ENCODE data around the gene SLC16A10. TPM values are rescaled to one million over a fixed set of nuclear protein-coding genes. Genes with fewer than 3 reads are reported as not detected.
"Not testable (repeated sequence)": the region's sequence is repeated elsewhere in the genome, so short reads cannot be mapped to it uniquely, and the experiment has no call there.

The SLC16A10 gene
- under 0.01 TPM in 1 of 2 replicates, not detected in the other for total RNA-seq

- DNase-seq (ENCODE audit: low read depth in 2 of 2) = peak in 1 of 2 donors; percentile 46
Measured at GRCh38 chr6:111087106-111087835, at the start of gene SLC16A10. TSS of gene SLC16A10 (plus strand) at chr6:111087503. CDS start at chr6:111087753, 250 bp downstream.

- DNase-seq (ENCODE audit: low read depth in 2 of 2) = no peak
Measured at GRCh38 chr6:111038534-111039252, 48.6 kb upstream of the SLC16A10 start.

- DNase-seq (ENCODE audit: low read depth in 2 of 2) = no peak
Measured at GRCh38 chr6:111041917-111042316, 45.4 kb upstream of the SLC16A10 start.

GRCh38 chr6:111047244-111047643, 40.1 kb upstream of the SLC16A10 start:
- DNase-seq (ENCODE audit: low read depth in 2 of 2) = no peak

GRCh38 chr6:111050261-111051023, 36.9 kb upstream of the SLC16A10 start:
- DNase-seq (ENCODE audit: low read depth in 2 of 2) = no peak

- no peak for DNase-seq (ENCODE audit: low read depth in 2 of 2)
Measured at GRCh38 chr6:111052171-111052570, 35.1 kb upstream of the SLC16A10 start.

- peak; percentile 33 to 52 for DNase-seq (ENCODE audit: low read depth in 2 of 2)
Measured at GRCh38 chr6:111057074-111057752, 30.1 kb upstream of the SLC16A10 start.

GRCh38 chr6:111061508-111061907, 25.8 kb upstream of the SLC16A10 start:
- no peak for DNase-seq (ENCODE audit: low read depth in 2 of 2)

GRCh38 chr6:111061985-111062384, 25.3 kb upstream of the SLC16A10 start:
- not testable (repeated sequence) for DNase-seq (ENCODE audit: low read depth in 2 of 2)

- DNase-seq (ENCODE audit: low read depth in 2 of 2) = not testable (repeated sequence)
Measured at GRCh38 chr6:111062860-111063259, 24.4 kb upstream of the SLC16A10 start.

- no peak for DNase-seq (ENCODE audit: low read depth in 2 of 2)
Measured at GRCh38 chr6:111068109-111068865, 19.0 kb upstream of the SLC16A10 start.

GRCh38 chr6:111068866-111069234, 18.5 kb upstream of the SLC16A10 start:
- no peak for DNase-seq (ENCODE audit: low read depth in 2 of 2)

GRCh38 chr6:111069382-111070104, 17.8 kb upstream of the SLC16A10 start:
- no peak for DNase-seq (ENCODE audit: low read depth in 2 of 2)

GRCh38 chr6:111070105-111071005, 16.9 kb upstream of the SLC16A10 start:
- DNase-seq (ENCODE audit: low read depth in 2 of 2) = no peak

GRCh38 chr6:111072801-111073360, 14.4 kb upstream of the SLC16A10 start:
- no peak for DNase-seq (ENCODE audit: low read depth in 2 of 2)

- DNase-seq (ENCODE audit: low read depth in 2 of 2) = no peak
Measured at GRCh38 chr6:111074311-111074710, 13.0 kb upstream of the SLC16A10 start.

GRCh38 chr6:111076024-111076695, 11.1 kb upstream of the SLC16A10 start:
- DNase-seq (ENCODE audit: low read depth in 2 of 2) = no peak

GRCh38 chr6:111080698-111081097, 6.6 kb upstream of the SLC16A10 start:
- DNase-seq (ENCODE audit: low read depth in 2 of 2) = no peak
